ENCODE results near the gene TRIM46. TPM values are rescaled to one million over a fixed set of nuclear protein-coding genes. Genes with fewer than 3 reads are reported as not detected.

Gene TRIM46
- polyA plus RNA-seq, 1 donor: 0.46 TPM

DNA sequence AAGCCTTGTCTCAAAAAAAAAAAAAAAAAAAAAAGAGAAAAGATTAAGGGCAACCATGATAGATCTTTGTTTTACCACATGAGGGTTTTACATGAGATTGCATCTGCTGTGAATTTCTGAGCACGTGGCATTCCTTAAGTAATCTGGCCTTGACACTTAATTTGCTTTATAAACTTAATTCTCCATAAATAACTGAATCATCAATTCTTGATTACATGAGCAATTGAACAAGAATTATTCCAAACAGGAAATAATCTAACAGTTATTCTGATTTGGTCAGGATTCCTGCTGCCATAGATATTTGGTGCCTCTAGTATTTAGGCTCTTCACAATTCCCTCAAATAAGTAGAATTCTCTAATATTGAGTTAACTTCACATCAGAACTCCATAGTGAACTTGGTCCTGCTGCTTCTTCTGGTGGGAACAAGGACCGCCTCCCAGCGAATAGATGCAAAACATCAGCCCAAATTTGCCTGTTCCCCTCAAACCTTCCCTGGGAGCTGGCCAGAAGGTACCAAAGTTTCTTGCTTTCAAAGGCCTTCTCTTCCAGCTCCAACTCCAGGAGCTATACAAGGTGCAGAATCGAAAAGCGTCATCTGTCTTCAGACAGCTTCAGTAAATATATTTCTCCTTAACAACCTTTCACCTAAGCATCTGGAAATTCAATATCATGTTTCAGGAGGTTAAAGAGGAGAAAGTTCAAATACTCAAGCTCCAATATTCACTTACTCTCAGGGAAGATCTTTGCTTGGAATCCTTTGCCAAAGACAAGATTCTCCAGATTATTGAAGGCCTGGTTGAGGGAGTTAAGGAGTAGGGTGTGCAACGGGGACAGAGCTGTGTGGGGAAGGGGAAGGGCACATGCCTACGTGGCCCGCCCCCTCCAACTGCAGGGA is 1.6 kb upstream of the TRIM46 start:
- no peak for DNase-seq (ENCODE audit: low read depth)

DNA sequence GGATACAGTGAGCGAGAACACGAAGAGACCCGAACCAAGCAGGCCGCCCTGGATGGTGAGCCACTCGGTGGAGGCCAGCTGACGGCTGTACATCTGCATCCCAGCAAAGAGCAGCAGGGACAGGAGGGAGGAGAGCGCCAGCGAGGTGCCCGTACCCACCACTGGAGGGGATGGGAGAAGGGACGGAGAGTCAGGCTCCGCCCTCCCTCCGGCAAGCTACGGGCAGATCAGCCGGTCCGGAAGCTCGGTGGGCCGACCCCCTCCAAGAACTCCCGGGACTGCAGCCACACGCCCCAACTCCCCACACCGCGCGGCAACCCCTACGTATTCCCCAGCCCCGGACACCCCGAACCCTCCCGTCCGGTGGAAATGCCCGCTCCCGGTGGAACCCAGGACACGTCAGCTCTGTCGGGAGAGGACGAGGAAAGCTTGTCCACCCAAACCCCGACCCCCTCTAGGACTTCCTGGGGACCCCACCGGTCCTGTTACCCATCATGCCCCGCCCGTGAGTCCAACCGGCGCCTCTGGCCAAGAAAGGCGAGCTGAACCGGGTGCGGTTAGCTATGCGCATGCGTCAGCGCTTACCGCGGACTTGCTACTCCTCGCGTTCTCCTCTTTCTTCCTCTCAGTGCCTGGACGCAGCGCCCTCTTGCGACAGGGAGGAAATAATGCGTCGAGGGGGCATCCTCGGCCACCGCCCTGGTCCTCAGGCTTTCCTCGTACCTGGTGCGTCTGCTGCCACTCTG is 744 bp upstream of the TRIM46 start, which contains the start of gene KRTCAP2:
KRTCAP2 (minus strand) TSS at position 573 of the 746 bp plus-strand sequence; CDS start at position 493, 80 bp downstream.
- DNase-seq (ENCODE audit: low read depth): peak; percentile 94

DNA sequence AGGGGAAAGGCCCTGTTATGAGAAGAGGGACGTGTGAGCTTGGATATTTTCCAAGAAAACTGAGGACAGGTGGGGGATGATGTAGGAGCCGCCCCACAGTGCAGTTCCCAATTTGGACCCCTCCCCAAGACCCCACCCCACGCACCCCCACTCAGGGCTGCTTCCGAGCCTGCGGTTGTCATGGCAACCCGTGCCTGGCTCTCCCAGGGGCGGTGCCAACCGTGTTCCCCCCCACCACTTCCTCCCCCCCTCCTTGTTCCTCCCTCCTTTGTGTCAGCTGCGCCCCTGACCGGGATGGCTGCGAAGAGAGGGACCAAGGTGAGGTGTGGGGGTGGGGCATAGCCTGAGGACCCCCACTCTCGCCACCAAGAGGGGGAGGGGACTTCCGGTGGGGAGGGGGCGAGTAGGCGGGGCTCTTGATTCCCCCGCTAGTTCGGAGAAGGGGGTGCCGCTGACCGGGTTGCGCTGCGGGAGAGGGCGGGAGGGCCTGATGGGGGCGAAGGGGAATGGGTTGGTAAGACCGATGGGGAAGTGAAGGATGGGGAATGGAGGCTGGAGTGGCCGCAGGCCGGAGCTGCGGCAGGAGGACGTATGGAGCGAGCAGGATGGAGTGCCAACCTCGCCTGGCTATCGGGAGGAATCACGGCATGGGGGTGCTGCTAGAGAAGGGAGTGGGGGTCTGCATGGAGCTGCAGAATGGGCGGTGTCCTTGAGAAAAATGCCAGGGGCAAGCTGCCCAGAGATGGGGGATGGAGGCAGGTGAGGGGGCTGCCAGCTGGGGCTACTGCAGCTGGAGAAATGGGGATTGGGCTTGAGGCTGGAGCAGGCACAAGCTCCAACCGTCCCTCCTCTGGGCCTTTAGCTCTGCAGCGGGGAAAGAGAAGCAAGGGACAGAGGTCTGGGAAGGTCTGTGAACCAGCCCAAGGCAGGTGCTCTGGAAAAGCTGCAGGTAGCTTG is 953 bp downstream of the TRIM46 start:
- DNase-seq (ENCODE audit: low read depth): no peak

DNA sequence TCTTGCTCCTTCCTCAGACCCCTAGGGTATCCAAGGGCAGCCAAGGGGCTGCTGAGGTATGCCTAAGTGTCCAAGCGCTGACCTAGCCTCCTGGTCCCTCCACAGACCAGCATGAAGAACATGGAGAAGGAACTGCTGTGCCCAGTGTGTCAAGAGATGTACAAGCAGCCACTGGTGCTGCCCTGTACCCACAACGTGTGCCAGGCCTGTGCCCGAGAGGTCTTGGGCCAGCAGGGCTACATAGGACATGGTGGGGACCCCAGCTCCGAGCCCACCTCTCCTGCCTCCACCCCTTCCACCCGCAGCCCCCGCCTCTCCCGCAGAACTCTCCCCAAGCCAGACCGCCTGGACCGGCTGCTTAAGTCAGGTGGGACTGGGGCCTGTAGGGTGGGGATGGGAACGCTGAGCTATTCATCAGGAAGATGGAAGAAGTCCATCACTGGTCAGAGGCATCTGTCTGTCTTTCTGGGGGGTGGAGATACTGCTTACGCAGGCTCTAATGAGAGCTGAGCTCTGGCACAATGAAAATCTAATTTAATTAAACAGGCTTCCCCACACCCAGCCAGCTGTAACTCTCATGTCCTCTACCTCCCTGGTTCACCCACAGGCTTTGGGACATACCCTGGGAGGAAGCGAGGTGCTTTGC is 1.8 kb downstream of the TRIM46 start:
- no peak for DNase-seq (ENCODE audit: low read depth)

DNA sequence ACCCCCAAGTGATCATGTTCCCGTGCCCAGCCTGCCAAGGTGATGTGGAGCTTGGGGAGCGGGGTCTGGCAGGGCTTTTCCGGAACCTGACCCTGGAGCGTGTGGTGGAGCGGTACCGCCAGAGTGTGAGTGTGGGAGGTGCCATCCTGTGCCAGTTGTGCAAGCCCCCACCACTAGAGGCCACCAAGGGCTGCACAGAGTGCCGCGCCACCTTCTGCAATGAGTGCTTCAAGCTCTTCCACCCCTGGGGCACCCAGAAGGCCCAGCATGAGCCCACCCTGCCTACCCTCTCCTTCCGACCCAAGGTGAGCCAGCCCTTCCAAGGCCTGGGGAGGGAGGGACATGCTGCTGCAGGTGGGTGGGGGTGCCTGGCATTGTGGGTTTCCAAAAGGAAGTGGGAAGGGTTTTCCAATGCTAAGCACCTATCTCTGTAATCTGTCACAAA is 2.3 kb downstream of the TRIM46 start:
- no peak for DNase-seq (ENCODE audit: low read depth)

DNA sequence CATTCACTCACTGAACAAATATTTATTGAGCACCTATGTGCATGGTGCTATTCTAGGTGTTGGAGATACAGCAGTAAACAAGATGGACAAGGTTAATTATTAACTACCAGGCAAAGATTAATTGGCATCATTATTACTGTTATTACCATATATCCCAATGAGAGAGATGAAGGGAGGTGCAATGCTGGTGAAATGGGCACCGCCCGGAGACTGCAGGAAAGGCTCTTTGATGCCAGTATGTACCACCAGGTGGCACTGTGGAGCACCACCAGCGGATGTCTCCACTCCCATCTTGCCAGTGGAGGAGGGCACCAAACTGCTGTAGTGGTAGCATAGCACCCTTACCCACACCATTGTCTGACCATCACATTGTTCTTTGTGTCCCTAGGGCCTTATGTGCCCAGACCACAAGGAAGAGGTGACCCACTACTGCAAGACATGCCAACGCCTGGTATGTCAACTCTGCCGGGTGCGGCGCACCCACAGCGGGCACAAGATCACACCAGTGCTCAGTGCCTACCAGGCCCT is 3.0 kb downstream of the TRIM46 start:
- no peak for DNase-seq (ENCODE audit: low read depth)

DNA sequence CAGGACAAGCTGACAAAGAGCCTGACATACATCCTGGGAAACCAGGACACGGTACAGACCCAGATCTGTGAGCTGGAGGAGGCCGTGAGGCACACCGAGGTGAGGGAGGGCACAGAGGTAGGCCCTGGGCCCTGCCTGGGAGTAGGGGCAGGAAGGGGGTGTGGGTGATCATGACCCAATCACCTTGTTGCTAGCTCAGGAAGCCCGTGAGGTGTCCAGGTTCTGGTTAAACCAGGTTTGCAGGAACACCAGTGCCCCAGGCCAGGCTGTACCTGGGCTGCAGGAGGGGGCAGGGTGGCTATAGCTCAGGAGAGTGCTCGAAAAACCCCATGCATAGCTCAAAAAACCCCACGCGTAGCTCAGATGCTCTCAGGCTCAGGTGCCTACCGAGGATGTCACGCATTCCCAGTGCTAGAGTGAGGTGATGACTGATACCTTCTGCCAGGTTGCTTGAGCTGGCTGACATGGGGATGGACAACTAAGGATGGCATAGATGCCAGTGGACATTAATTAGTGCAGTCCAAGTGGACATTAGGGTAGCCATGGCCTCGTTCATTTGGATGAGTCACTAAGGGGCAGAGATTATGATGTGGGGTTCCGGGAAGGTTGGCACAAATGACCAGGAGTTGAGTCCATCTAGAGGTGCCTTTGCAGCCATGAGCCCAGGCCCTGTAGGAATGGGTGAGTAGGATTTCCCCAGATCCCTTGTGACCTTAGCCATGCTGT is 3.7 kb downstream of the TRIM46 start:
- DNase-seq (ENCODE audit: low read depth): no peak

DNA sequence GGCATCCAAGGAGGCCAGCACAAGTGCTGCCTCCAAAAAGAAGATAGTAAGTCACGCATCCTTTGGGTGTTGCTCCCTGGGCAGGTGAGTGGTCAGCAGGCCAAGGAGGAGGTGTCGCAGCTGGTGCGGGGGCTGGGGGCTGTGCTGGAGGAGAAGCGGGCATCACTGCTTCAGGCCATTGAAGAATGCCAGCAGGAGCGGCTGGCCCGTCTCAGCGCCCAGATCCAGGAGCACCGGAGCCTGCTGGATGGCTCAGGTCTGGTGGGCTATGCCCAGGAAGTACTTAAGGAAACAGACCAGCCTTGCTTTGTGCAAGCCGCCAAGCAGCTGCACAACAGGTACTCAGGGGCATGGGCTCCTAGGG is 4.3 kb downstream of the TRIM46 start:
- DNase-seq (ENCODE audit: low read depth): no peak

DNA sequence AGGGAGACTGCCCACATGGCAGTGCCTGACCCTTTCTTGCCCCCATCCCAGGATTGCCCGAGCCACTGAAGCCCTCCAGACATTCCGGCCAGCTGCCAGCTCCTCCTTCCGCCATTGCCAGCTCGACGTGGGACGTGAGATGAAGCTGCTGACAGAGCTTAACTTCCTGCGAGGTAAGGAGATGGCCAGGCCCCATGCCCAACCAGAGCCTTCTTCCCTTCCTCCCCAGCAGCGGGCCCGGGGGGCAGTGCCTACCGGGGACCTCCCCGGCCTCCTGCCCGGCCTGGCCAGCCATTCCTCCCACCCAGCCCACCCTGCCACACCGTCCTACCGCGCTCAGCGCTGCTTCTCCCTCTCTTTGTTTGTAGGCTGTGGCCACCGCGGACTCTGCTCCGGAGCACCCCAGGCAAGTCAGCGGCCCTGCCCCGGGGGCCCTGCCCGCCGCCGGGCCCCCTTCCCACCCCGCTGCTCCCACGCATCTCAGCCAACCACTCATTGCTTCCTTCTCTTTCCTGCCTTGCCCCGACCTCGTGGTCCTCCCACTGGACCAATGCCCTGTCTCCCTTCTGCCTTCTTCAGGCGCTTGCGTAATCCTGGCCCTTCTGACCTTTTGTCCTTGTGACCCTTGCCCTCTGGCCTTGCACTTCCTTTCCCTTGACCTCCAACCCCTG is 4.9 kb downstream of the TRIM46 start:
- no peak for DNase-seq (ENCODE audit: low read depth)

DNA sequence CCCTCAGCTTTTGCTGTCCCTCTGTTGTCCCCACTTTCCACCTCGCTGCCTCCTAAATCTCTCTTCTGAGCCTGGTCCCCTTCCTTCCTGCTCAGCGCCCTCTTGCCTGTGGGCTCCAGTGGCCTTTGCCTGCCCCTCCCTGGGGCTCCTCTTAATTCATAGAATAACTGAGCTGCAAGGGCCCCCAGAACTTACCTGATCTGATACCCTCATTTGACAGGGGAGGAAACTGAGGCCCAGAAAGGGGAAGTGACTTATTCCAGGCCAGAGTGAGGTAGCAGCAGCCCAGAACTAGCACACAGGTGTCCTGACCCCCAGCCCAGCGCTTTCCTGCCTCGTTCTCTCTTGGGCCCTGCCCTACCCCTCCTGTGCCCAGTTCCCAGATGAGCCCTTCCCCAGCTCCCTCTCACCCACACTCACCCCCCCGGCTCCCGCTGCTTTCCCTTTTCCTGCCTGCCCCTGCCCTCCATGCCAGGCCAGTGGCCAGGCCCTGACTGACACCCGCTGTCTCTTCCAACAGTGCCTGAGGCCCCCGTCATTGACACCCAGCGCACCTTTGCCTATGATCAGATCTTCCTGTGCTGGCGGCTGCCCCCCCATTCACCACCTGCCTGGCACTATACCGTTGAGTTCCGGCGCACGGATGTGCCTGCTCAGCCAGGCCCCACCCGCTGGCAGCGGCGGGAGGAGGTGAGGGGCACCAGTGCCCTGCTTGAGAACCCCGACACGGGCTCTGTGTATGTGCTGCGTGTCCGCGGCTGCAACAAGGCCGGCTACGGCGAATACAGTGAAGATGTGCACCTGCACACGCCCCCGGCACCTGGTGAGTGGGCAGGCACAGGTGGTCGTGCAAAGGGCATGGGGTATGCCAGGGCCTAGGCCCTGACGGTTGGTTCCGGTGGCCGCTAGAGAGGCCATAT is 5.7 kb downstream of the TRIM46 start:
- DNase-seq (ENCODE audit: low read depth): no peak

DNA sequence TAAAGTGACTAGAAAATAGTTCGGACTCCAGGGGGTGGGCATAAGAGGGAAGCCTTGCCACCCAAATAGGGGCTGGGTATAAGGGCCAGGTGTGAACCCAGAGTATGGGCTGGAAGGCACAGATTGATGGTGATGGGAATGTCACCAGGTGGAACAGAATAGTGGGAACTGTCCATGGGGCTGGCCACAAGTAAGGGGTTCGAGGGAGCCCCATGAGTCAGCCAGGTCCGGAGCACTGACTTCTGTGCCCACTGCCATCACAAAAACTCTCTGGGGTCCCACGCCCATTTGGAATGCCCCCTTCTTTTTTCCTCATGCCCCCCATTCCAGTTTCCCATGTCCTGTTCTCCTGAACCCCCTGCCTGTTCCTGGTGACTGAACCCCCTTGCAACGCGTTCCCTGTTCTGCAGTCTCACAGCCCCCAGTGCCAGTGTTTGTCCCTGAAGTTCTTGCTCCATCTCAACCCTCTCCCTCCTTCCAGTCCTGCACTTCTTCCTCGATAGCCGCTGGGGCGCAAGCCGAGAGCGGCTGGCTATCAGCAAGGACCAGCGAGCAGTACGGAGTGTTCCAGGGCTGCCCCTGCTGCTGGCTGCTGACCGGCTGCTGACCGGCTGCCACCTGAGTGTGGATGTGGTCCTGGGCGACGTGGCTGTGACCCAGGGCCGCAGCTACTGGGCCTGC is 7.9 kb downstream of the TRIM46 start:
- DNase-seq (ENCODE audit: low read depth): no peak

DNA sequence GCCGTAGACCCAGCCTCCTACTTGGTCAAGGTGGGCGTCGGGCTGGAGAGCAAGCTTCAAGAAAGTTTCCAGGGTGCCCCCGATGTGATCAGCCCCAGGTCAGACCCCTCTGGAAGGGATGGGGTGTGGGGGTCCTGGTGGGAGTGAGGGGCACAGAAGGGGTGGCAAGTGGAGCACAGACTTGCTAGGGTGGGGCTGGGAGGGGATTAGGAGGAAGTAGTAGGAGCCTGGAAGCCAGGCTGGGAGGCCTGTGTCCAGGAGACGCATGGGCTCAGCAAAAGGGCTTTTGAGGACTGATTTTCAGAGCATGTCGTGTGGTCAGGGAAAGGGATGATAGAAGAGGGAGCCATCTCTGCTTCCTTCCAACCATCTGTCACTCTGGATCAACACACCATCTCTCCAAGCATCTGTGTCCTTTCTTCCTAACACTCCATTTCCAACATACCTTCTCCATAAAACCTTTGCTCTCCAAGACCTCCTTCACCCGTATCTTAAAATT is 8.5 kb downstream of the TRIM46 start:
- DNase-seq (ENCODE audit: low read depth): no peak

DNA sequence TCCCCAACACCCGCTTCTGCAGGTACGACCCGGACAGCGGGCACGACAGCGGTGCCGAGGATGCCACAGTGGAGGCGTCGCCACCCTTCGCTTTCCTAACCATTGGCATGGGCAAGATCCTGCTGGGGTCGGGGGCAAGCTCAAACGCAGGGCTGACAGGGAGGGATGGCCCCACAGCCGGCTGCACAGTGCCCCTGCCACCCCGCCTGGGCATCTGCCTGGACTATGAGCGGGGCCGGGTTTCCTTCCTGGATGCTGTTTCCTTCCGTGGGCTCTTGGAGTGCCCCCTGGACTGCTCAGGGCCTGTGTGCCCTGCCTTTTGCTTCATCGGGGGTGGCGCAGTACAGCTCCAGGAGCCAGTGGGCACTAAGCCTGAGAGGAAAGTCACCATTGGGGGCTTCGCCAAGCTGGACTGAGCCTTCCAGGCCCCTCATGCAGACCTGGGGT is 10.1 kb downstream of the TRIM46 start:
- no peak for DNase-seq (ENCODE audit: low read depth)

DNA sequence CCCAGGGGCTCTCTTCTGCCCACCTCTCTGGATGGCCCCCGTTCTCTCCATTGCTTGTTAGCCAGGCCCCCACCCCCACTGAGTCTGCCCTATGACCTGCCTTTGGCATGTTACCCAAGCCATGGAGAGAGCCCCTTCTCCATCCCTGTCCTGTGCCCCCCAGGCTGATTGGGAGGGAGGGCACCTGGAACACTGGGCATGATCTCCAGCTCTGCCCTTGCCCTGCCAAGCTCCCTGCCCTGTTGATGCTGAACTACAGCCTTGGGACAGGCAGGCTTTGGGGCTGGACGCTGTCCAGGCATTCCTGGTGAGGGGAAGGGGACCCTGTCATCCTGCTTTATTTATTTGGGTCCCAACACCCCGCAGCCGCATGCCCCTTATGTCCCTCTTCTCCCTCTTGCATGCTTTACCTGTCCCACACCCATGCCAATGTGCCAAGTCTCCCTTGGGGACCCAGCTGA is 10.7 kb downstream of the TRIM46 start:
- no peak for DNase-seq (ENCODE audit: low read depth)

DNA sequence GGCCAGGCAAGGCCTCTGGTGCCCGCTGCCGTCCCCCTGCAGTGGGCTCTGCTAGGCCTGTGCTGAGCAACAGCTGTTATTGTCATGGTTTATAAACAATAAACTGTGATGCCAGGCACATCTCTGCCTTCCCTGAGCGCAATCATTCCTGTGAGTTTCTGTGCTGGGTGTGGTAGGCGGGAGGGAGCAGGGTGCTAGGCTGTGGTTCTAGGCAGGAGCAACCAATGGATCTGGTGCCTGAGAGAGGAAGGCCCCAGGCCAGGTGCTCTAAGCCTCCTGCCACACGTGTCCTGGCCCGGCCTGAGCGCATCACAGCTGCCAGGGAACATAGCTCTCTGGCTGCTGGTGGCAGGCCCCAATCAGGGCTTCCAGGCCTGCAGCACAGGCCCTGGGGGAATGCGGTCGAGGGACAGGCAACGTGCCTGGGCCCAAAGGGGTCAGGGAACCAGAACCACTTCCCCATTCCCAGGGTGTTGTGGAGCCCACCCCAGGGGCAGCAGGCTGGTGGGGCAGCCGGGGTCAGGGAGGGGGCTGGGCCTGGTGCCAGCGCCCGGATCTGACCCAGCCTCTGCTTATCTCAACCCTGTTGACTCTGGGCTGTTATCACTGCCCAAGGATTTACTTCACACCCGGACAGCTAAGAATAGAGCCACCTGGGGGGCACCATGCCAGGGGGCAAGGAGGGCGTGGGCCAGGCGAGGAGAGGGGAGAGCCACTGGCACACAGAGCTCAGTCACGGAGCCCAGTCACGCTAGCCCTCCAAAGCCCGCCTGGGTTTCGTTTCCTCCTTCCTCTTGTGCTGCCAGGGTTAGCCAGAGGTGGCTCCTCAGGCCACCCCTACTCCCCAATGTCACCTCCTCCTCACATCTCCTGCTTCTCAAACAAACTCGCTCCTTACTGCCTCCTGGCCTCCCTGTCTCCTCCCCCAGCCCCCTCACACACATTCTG is 11.5 kb downstream of the TRIM46 start:
- DNase-seq (ENCODE audit: low read depth): no peak

DNA sequence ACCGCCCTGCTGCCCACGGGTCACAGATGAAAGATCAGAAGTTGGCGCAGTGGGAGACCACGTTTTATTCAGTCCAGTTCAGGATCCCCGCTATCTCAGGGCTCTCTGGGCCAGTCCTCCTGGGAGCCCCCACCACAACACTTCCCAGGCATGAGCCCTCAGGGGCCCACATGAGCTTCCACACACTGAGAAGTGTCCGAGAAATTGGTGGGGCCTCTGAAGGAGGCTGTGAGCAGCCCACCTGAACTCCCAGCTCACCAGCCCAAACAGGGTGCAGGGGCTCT is 12.1 kb downstream of the TRIM46 start:
- no peak for DNase-seq (ENCODE audit: low read depth)

Measured in forelimb muscle (tissue), 1 donor.